GM23338 (cell line): ENCODE data around the gene TNFSF4. TPM values are rescaled to one million over a fixed set of nuclear protein-coding genes. Genes with fewer than 3 reads are reported as not detected.
A peak's percentile ranks its signal among the peaks of the same experiment; 100 is the strongest.

Experiments
- ATAC-seq: fragments of 200-7000 bp; cut with Tn5 transposase; 3 replicates; pipeline ENCODE4 v1.9.1; 2020
- DNase-seq: peaks from one replicate; pipeline ENCODE4 v3.0.0-alpha.2; 2015; ENCODE audit warnings: low spot score
- H2AFZ ChIP-seq: fragments of 200-600 bp; sonication (generic); 2 replicates; pipeline ENCODE4 v1.8.0; 2016; ENCODE audit warnings: antibody characterized with exemption, mild to moderate bottlenecking, moderate library complexity
- H3F3A ChIP-seq: fragments of 200-600 bp; sonication (generic); replicated peaks from 2 replicates; pipeline ENCODE4 v1.8.0; 2017; ENCODE audit warnings: antibody characterized with exemption, mixed run types, low read depth
- H3K27ac ChIP-seq: fragments of 200-600 bp; sonication (generic); 2 replicates; pipeline ENCODE4 v1.6.1; 2016; ENCODE audit warnings: low read depth
- H3K27me3 ChIP-seq: fragments of 200-600 bp; sonication (generic); 2 replicates; pipeline ENCODE4 v1.8.0; 2016; ENCODE audit warnings: mild to moderate bottlenecking, mixed run types, moderate library complexity; ENCODE audit not compliant: insufficient read depth
- H3K36me3 ChIP-seq: fragments of 200-600 bp; sonication (generic); 2 replicates; pipeline ENCODE4 v1.8.0; 2016; ENCODE audit warnings: mild to moderate bottlenecking; ENCODE audit not compliant: insufficient read depth
- H3K4me1 ChIP-seq: fragments of 200-600 bp; sonication (generic); 2 replicates; pipeline ENCODE4 v1.8.0; 2016; ENCODE audit warnings: mild to moderate bottlenecking, moderate library complexity; ENCODE audit not compliant: insufficient read depth
- H3K4me2 ChIP-seq: fragments of 200-600 bp; sonication (generic); 2 replicates; pipeline ENCODE4 v1.7.1; 2017; ENCODE audit warnings: mixed run types
- H3K4me3 ChIP-seq: fragments of 200-600 bp; sonication (generic); 2 replicates; pipeline ENCODE4 v1.6.1; 2016; ENCODE audit warnings: mixed run types
- H3K79me2 ChIP-seq: fragments of 200-600 bp; sonication (generic); replicated peaks from 2 replicates; pipeline ENCODE4 v1.8.0; 2017; ENCODE audit warnings: mild to moderate bottlenecking; ENCODE audit not compliant: insufficient read depth
- H3K9me2 ChIP-seq: fragments of 200-600 bp; sonication (generic); 2 replicates; pipeline ENCODE4 v1.8.0; 2017; ENCODE audit not compliant: insufficient read depth
- H4K20me1 ChIP-seq: fragments of 200-600 bp; sonication (generic); replicated peaks from 2 replicates; pipeline ENCODE4 v1.8.0; 2017; ENCODE audit warnings: mild to moderate bottlenecking; ENCODE audit not compliant: insufficient read depth
- H3K27ac Mint-ChIP-seq: 2 replicates; pipeline ENCODE4 v1.8.0; 2020; ENCODE audit warnings: inconsistent platforms, mild to moderate bottlenecking, moderate library complexity, mixed read lengths
- H3K27me3 Mint-ChIP-seq: 3 replicates; pipeline ENCODE4 v1.8.0; 2022; ENCODE audit warnings: low read depth, mild to moderate bottlenecking, moderate library complexity, mixed read lengths, inconsistent platforms; ENCODE audit not compliant: insufficient read depth, poor library complexity
- H3K36me3 Mint-ChIP-seq: 3 replicates; pipeline ENCODE4 v1.8.0; 2021; ENCODE audit warnings: low read depth, mild to moderate bottlenecking, inconsistent platforms, moderate library complexity, mixed read lengths
- H3K4me1 Mint-ChIP-seq: 3 replicates; pipeline ENCODE4 v1.8.0; 2020; ENCODE audit warnings: mild to moderate bottlenecking, inconsistent platforms, mixed read lengths
- H3K4me3 Mint-ChIP-seq: 3 replicates; pipeline ENCODE4 v1.8.0; 2021; ENCODE audit warnings: moderate library complexity, mild to moderate bottlenecking, inconsistent platforms, mixed read lengths
- H3K9me3 Mint-ChIP-seq: 3 replicates; pipeline ENCODE4 v1.8.0; 2020; ENCODE audit warnings: moderate library complexity, mild to moderate bottlenecking, inconsistent platforms, mixed read lengths
- CREB1 ChIP-seq: fragments of 250-450 bp; sonication (Bioruptor Pico); IDR thresholded peaks from 2 replicates; pipeline ENCODE4 v1.5.0; 2020; ENCODE audit warnings: low read depth, mild to moderate bottlenecking, moderate library complexity
- EZH2 ChIP-seq: fragments of 200-600 bp; sonication (generic); IDR thresholded peaks from one replicate; pipeline ENCODE4 v1.8.0; 2017; ENCODE audit warnings: antibody characterized with exemption, mild to moderate bottlenecking, low read depth; ENCODE audit not compliant: unreplicated experiment
- EZH2phosphoT487 ChIP-seq: fragments of 200-600 bp; sonication (generic); IDR thresholded peaks from one replicate; pipeline ENCODE4 v1.8.1; 2018; ENCODE audit warnings: antibody characterized with exemption; ENCODE audit not compliant: unreplicated experiment
- JUNB ChIP-seq: IDR thresholded peaks from one replicate; pipeline ENCODE4 v1.6.1; 2016; ENCODE audit warnings: antibody characterized with exemption; ENCODE audit not compliant: unreplicated experiment
- NANOG ChIP-seq: IDR thresholded peaks from 2 replicates; pipeline ENCODE4 v1.6.1; 2016; ENCODE audit warnings: antibody characterized with exemption, borderline replicate concordance
- POLR2AphosphoS5 ChIP-seq: IDR thresholded peaks from 2 replicates; pipeline ENCODE4 v1.6.1; 2016; ENCODE audit warnings: antibody characterized with exemption, low read depth
- STAT1 ChIP-seq: IDR thresholded peaks from one replicate; pipeline ENCODE4 v1.6.1; 2016; ENCODE audit warnings: antibody characterized with exemption; ENCODE audit not compliant: unreplicated experiment
- ZNF114 ChIP-seq: fragments of 250-450 bp; sonication (Bioruptor Pico); IDR thresholded peaks from 2 replicates; pipeline ENCODE4 v1.5.0; 2020; ENCODE audit warnings: mild to moderate bottlenecking, moderate library complexity
- ZNF331 ChIP-seq: fragments of 250-450 bp; sonication (Bioruptor Pico); IDR thresholded peaks from 2 replicates; pipeline ENCODE4 v1.5.0; 2020; ENCODE audit warnings: low read depth, mild to moderate bottlenecking, moderate library complexity
- polyA plus RNA-seq: library from polyadenylated mRNA; unstranded; fragments of >200 nt; fragmentation: Nextera tagmentation; extraction: Ambion mirVana; gene quantifications from 2 replicates; pipeline ENCODE4 v1.2.1, GENCODE V29; 2016
- total RNA-seq: library from RNA; depleted of rRNA; stranded (reverse); fragments of >200 nt; shearing (Covaris generic); gene quantifications from 2 replicates; pipeline ENCODE4 v1.2.3, GENCODE V29; 2014
- TF ChIP-seq, protein P1 (sequence below): fragments of 250-450 bp; sonication (Bioruptor Pico); IDR thresholded peaks from 2 replicates; pipeline ENCODE4 v1.5.0; 2020; ENCODE audit warnings: mild to moderate bottlenecking, moderate library complexity
- TF ChIP-seq, protein P2 (sequence below): IDR thresholded peaks from 2 replicates; pipeline ENCODE4 v1.6.1; 2016; ENCODE audit warnings: antibody characterized with exemption
- TF ChIP-seq, protein P3 (sequence below), 2 experiments: fragments of 200-600 bp in 1 of 2; sonication (generic) in 1 of 2; conservative IDR thresholded peaks; 2 replicates each; pipeline versions ENCODE4 v1.5.1 to v1.6.1; 2016 to 2017; ENCODE audit warnings: antibody characterized with exemption in 2 of 2, low read depth in 2 of 2, mild to moderate bottlenecking in 2 of 2, moderate library complexity in 1 of 2
- TF ChIP-seq, protein P4 (sequence below): IDR thresholded peaks from one replicate; pipeline ENCODE4 v1.6.1; 2018; ENCODE audit warnings: antibody characterized with exemption; ENCODE audit not compliant: unreplicated experiment

The TNFSF4 gene
- total and polyA plus RNA-seq, 2 experiments from 2014 or later: 0.55 to 1.5 TPM

DNA sequence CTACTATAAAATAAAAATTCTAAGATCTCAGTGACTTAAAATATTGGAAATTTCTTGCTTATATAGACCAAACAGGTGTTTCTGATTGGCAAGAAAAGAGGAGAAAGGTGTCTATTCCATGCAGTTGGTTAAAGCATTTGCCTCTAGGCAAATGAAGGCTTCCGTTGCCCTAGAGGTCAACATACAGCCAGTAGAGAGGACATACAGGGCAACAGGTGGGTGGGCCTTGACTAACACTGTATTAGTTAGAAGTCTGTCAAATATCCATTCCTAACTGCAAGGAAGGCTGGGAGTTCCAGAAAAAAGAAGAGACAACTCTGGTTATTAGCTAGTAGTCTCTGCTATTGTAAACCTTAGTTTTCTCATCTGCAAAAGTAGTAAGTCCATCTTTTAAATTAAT, 43.0 kb downstream of the TNFSF4 start:
- no peaks in the 10 kb centered on the region; the same call in 2 of the 3 replicates for H3K9me3 Mint-ChIP-seq
- TF ChIP-seq, protein P1, sequence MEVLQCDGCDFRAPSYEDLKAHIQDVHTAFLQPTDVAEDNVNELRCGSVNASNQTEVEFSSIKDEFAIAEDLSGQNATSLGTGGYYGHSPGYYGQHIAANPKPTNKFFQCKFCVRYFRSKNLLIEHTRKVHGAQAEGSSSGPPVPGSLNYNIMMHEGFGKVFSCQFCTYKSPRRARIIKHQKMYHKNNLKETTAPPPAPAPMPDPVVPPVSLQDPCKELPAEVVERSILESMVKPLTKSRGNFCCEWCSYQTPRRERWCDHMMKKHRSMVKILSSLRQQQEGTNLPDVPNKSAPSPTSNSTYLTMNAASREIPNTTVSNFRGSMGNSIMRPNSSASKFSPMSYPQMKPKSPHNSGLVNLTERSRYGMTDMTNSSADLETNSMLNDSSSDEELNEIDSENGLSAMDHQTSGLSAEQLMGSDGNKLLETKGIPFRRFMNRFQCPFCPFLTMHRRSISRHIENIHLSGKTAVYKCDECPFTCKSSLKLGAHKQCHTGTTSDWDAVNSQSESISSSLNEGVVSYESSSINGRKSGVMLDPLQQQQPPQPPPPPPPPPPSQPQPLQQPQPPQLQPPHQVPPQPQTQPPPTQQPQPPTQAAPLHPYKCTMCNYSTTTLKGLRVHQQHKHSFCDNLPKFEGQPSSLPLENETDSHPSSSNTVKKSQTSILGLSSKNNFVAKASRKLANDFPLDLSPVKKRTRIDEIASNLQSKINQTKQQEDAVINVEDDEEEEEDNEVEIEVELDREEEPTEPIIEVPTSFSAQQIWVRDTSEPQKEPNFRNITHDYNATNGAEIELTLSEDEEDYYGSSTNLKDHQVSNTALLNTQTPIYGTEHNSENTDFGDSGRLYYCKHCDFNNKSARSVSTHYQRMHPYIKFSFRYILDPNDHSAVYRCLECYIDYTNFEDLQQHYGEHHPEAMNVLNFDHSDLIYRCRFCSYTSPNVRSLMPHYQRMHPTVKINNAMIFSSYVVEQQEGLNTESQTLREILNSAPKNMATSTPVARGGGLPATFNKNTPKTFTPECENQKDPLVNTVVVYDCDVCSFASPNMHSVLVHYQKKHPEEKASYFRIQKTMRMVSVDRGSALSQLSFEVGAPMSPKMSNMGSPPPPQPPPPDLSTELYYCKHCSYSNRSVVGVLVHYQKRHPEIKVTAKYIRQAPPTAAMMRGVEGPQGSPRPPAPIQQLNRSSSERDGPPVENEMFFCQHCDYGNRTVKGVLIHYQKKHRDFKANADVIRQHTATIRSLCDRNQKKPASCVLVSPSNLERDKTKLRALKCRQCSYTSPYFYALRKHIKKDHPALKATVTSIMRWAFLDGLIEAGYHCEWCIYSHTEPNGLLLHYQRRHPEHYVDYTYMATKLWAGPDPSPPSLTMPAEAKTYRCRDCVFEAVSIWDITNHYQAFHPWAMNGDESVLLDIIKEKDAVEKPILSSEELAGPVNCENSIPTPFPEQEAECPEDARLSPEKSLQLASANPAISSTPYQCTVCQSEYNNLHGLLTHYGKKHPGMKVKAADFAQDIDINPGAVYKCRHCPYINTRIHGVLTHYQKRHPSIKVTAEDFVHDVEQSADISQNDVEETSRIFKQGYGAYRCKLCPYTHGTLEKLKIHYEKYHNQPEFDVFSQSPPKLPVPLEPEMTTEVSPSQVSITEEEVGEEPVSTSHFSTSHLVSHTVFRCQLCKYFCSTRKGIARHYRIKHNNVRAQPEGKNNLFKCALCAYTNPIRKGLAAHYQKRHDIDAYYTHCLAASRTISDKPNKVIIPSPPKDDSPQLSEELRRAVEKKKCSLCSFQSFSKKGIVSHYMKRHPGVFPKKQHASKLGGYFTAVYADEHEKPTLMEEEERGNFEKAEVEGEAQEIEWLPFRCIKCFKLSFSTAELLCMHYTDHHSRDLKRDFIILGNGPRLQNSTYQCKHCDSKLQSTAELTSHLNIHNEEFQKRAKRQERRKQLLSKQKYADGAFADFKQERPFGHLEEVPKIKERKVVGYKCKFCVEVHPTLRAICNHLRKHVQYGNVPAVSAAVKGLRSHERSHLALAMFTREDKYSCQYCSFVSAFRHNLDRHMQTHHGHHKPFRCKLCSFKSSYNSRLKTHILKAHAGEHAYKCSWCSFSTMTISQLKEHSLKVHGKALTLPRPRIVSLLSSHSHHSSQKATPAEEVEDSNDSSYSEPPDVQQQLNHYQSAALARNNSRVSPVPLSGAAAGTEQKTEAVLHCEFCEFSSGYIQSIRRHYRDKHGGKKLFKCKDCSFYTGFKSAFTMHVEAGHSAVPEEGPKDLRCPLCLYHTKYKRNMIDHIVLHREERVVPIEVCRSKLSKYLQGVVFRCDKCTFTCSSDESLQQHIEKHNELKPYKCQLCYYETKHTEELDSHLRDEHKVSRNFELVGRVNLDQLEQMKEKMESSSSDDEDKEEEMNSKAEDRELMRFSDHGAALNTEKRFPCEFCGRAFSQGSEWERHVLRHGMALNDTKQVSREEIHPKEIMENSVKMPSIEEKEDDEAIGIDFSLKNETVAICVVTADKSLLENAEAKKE: no peak
- TF ChIP-seq NANOG (no peak), CREB1 (CRISPR knock-in tag) (no peak), ZNF114 (CRISPR knock-in tag) (no peak), ZNF331 (CRISPR knock-in tag) (no peak), STAT1 (no peak), POLR2AphosphoS5 (no peak), EZH2phosphoT487 (no peak), JUNB (no peak), EZH2 (no peak)
- TF ChIP-seq, protein P2, sequence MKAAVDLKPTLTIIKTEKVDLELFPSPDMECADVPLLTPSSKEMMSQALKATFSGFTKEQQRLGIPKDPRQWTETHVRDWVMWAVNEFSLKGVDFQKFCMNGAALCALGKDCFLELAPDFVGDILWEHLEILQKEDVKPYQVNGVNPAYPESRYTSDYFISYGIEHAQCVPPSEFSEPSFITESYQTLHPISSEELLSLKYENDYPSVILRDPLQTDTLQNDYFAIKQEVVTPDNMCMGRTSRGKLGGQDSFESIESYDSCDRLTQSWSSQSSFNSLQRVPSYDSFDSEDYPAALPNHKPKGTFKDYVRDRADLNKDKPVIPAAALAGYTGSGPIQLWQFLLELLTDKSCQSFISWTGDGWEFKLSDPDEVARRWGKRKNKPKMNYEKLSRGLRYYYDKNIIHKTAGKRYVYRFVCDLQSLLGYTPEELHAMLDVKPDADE: no peak
- TF ChIP-seq, protein P3, sequence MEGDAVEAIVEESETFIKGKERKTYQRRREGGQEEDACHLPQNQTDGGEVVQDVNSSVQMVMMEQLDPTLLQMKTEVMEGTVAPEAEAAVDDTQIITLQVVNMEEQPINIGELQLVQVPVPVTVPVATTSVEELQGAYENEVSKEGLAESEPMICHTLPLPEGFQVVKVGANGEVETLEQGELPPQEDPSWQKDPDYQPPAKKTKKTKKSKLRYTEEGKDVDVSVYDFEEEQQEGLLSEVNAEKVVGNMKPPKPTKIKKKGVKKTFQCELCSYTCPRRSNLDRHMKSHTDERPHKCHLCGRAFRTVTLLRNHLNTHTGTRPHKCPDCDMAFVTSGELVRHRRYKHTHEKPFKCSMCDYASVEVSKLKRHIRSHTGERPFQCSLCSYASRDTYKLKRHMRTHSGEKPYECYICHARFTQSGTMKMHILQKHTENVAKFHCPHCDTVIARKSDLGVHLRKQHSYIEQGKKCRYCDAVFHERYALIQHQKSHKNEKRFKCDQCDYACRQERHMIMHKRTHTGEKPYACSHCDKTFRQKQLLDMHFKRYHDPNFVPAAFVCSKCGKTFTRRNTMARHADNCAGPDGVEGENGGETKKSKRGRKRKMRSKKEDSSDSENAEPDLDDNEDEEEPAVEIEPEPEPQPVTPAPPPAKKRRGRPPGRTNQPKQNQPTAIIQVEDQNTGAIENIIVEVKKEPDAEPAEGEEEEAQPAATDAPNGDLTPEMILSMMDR (conservative IDR thresholded peaks at IDR 0.05; ENCODE audit: low read depth in 2 of 2): no peak
- TF ChIP-seq, protein P4, sequence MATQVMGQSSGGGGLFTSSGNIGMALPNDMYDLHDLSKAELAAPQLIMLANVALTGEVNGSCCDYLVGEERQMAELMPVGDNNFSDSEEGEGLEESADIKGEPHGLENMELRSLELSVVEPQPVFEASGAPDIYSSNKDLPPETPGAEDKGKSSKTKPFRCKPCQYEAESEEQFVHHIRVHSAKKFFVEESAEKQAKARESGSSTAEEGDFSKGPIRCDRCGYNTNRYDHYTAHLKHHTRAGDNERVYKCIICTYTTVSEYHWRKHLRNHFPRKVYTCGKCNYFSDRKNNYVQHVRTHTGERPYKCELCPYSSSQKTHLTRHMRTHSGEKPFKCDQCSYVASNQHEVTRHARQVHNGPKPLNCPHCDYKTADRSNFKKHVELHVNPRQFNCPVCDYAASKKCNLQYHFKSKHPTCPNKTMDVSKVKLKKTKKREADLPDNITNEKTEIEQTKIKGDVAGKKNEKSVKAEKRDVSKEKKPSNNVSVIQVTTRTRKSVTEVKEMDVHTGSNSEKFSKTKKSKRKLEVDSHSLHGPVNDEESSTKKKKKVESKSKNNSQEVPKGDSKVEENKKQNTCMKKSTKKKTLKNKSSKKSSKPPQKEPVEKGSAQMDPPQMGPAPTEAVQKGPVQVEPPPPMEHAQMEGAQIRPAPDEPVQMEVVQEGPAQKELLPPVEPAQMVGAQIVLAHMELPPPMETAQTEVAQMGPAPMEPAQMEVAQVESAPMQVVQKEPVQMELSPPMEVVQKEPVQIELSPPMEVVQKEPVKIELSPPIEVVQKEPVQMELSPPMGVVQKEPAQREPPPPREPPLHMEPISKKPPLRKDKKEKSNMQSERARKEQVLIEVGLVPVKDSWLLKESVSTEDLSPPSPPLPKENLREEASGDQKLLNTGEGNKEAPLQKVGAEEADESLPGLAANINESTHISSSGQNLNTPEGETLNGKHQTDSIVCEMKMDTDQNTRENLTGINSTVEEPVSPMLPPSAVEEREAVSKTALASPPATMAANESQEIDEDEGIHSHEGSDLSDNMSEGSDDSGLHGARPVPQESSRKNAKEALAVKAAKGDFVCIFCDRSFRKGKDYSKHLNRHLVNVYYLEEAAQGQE: no peak
- H3F3A ChIP-seq: no peaks in the 10 kb centered on the region
- H4K20me1 ChIP-seq: no peaks in the 10 kb centered on the region
- peak; percentile 70 for ATAC-seq
- peak; percentile 7 for DNase-seq
- no peaks in the 10 kb centered on the region for H3K36me3 Mint-ChIP-seq
- H3K27ac Mint-ChIP-seq: no peak overlapping the region
- peaks cover 10% of the 10 kb centered on the region for H3K27me3 Mint-ChIP-seq
- no peak overlapping the region for H3K4me3 Mint-ChIP-seq
- H3K36me3 ChIP-seq: no peaks in the 10 kb centered on the region
- peaks cover 46% of the 10 kb centered on the region for H3K27me3 ChIP-seq
- no peaks in the 10 kb centered on the region for H3K9me2 ChIP-seq
- H3K27ac ChIP-seq: no peak overlapping the region
- no peak overlapping the region for H3K4me3 ChIP-seq
- no peaks in the 10 kb centered on the region for H3K4me1 ChIP-seq
- no peak overlapping the region for H2AFZ ChIP-seq
- H3K4me2 ChIP-seq: peak overlapping the region; percentile 34; the same call in 1 of the 2 replicates
- H3K4me1 Mint-ChIP-seq: peaks cover 6% of the 10 kb centered on the region
- no peaks in the 10 kb centered on the region for H3K79me2 ChIP-seq
